Activated CD8-positive, alpha-beta memory T cell treated with anti-CD3 and anti-CD28 coated beads for 48 hours (primary cell): Measurements from ENCODE around the gene MINK1.

Experiments used
- DNase-seq, 3 experiments: peaks; one replicate each; pipeline ENCODE4 v3.0.0-alpha.2; 2020; ENCODE audit warnings: low read depth in 2 of 3, low spot score in 2 of 3

MINK1 gene

DNA sequence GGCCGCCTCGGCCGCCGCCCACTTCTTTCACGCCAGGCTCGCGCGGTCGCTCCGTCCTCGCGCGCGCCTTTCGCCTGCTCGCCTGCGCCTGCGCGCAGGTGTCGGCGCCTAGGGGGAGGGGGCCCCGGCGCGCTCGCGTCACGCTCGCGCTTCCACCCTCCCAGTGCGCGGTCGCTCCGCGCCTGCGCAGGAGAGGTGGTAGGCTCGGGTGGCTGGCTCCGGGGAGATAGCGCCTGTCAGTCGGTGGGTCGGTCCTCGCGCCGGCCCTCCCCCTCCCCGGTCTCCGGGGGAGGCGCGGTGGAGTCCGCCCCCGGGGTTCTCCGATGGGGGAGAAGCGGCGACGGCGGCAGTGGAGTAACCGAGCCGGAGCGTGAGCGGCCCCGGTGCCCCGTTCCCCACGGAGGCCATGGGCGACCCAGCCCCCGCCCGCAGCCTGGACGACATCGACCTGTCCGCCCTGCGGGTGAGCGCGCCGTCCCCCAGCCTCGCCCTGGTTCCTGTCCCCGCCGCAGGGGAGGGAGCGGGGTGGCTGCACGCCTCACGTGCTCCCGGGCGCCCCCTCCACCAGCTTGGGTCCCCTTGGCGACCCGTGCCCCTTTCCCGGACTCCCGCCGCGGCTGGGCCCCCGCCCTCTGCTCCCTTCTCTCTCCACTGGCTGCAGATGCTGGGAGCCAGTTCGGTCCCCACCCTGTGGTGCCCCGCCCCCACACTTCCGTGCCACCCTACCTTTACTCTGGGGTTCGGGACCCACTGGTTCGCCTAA, at the start of gene MINK1:
TSS of gene MINK1 (plus strand) at position 163 of the 763 bp plus-strand sequence. CDS start at position 407, 244 bp downstream.
- peak; percentile 57 to 89 (median 68) for DNase-seq

GRCh38 chr17:4785311-4786105, 47.6 kb upstream of the MINK1 start:
- no peak for DNase-seq

- no peak for DNase-seq
Observed at GRCh38 chr17:4786106-4786511, 47.0 kb upstream of the MINK1 start, which contains the start of gene VMO1. Gene VMO1 (minus strand): TSS chr17:4786364. CDS start chr17:4786352, 12 bp downstream.

- no peak for DNase-seq
Observed at GRCh38 chr17:4786516-4786915, 46.6 kb upstream of the MINK1 start.

DNA sequence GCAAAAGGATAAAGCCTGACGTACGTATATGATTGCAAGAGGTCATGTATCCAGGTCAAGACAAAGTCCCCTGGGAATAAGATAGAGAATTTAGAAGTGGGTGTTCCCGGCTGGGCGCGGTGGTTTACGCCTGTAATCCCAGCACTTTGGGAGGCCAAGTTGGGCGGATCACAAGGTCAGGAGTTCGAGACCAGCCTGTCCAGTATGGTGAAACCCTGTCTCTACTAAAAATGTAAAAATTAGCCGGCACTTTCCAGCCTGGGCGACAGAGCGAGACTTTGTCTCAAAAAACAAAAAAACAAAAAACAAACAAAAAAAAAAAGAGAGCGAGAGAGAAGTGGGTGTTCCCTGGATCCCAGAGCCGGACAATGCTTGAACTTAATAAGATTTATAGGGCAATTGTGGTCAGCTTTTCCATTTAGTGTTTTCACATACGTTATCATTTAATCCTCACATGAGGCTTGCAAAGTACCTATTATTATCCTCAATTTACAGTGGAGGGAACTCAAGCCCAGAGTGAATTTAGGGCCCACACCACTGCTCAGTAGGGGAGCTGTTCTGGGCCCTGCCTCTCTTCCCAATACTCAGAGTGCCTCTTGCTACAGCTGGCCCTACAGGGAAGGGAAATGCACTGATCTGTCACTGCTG, 44.9 kb upstream of the MINK1 start:
- no peak for DNase-seq

GRCh38 chr17:4788807-4789700, 44.1 kb upstream of the MINK1 start, which contains the start of gene GLTPD2:
Gene GLTPD2 (plus strand): TSS chr17:4788964. CDS start chr17:4789012, 48 bp downstream.
- no peak for DNase-seq

GRCh38 chr17:4789701-4789950, 43.5 kb upstream of the MINK1 start:
- no peak for DNase-seq

- peak; percentile 52 to 67 (median 67) for DNase-seq
Observed at GRCh38 chr17:4789951-4790704, 43.0 kb upstream of the MINK1 start.

- DNase-seq = no peak
Observed at GRCh38 chr17:4790705-4791088, 42.4 kb upstream of the MINK1 start.

GRCh38 chr17:4795168-4795567, 38.0 kb upstream of the MINK1 start:
- no peak for DNase-seq

DNA sequence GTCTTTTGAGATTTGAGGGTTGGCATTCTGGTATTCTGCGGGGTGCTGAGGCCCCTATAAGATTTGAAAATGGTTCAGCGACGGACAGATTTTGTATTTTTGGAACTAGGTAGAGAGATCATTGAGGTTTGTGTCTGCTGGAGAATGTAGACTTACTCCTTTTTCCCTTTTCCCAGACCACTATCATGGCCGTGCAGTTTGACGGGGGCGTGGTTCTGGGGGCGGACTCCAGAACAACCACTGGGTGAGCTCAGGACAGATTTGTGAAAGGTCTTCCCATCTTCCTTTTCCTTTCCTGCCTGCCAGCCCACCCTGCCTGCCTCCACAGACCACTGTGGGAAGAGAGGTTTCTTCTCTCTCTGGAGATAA, 36.6 kb upstream of the MINK1 start:
- DNase-seq = no peak

GRCh38 chr17:4800462-4801196, 32.5 kb upstream of the MINK1 start:
- DNase-seq = no peak

GRCh38 chr17:4802228-4802627, 30.9 kb upstream of the MINK1 start, which contains the start of gene C17orf114:
Gene C17orf114 (minus strand): TSS chr17:4802328.
- no peak for DNase-seq

GRCh38 chr17:4806456-4806776, 26.7 kb upstream of the MINK1 start:
- DNase-seq = no peak

GRCh38 chr17:4806777-4807604, 26.1 kb upstream of the MINK1 start, which contains the start of gene PLD2:
Gene PLD2 (plus strand): TSS chr17:4807152. CDS start chr17:4807773, 621 bp downstream.
- peak; percentile 56 to 74 (median 66) for DNase-seq

DNA sequence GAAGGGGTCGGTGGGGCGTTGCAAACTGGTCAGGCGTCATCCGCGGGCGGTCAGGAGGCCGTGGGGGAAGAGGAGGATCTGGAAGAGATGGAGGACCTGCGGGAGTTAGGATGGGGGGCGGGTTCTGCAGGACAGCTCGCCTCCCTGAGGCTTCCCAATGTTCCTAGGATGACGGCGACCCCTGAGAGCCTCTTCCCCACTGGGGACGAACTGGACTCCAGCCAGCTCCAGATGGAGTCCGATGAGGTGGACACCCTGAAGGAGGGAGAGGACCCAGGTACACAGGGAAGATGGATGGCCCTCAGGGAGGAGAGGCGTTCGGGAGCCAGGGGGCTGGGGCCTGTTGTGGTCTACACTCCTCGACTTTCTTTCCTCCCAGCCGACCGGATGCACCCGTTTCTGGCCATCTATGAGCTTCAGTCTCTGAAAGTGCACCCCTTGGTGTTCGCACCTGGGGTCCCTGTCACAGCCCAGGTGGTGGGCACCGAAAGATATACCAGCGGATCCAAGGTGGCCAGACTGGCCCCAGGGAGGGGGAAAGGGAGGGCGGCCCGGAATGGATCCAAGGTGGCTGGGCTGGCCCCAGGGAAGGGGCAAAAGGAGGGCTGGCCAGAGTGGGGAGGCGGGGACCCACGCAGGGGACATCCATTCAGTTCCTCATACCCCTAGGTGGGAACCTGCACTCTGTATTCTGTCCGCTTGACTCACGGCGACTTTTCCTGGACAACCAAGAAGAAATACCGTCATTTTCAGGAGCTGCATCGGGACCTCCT, 25.3 kb upstream of the MINK1 start:
- DNase-seq = no peak

GRCh38 chr17:4808378-4808767, 24.8 kb upstream of the MINK1 start:
- no peak for DNase-seq
